ENCODE data around the gene MED17.

GRCh38 chr11:93829598-93829997 is 45.5 kb downstream of the MED17 start:
- TF ChIP-seq EZH2 (optimal IDR thresholded peaks at IDR 0.05; ENCODE audit: low read depth, low read length) (no peak), EZH2phosphoT487 (IDR thresholded peaks at IDR 0.05; ENCODE audit: low read length) (no peak)
- TF ChIP-seq, protein P1, sequence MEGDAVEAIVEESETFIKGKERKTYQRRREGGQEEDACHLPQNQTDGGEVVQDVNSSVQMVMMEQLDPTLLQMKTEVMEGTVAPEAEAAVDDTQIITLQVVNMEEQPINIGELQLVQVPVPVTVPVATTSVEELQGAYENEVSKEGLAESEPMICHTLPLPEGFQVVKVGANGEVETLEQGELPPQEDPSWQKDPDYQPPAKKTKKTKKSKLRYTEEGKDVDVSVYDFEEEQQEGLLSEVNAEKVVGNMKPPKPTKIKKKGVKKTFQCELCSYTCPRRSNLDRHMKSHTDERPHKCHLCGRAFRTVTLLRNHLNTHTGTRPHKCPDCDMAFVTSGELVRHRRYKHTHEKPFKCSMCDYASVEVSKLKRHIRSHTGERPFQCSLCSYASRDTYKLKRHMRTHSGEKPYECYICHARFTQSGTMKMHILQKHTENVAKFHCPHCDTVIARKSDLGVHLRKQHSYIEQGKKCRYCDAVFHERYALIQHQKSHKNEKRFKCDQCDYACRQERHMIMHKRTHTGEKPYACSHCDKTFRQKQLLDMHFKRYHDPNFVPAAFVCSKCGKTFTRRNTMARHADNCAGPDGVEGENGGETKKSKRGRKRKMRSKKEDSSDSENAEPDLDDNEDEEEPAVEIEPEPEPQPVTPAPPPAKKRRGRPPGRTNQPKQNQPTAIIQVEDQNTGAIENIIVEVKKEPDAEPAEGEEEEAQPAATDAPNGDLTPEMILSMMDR (IDR thresholded peaks at IDR 0.05; ENCODE audit: low read length), result no peak

Data from MM.1S (cell line).